ENCODE measurements around the gene PCDHB10. TPM values are rescaled to one million over a fixed set of nuclear protein-coding genes. Genes with fewer than 3 reads are reported as not detected.
"Not testable (repeated sequence)": the region's sequence is repeated elsewhere in the genome, so short reads cannot be mapped to it uniquely, and the experiment has no call there.

PCDHB10 gene
- 1 to 10 TPM; 3.8 to 4.8 (median 4.6) TPM for total RNA-seq

DNA sequence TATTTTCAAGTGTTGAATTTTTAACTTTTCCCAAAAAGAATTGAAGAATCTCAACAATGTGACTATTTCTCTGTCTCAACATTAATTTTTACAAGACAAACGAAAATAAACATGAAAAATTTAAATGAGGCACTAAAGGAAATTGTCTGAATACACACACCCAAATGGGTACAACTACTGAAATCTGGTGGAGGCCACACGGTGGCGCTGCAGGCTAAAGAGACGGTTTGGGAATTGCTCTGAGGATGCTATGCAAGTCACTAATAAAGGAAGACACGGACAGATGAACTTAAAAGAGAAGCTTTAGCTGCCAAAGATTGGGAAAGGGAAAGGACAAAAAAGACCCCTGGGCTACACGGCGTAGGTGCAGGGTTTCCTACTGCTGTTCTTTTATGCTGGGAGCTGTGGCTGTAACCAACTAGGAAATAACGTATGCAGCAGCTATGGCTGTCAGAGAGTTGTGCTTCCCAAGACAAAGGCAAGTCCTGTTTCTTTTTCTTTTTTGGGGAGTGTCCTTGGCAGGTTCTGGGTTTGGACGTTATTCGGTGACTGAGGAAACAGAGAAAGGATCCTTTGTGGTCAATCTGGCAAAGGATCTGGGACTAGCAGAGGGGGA, at the start of gene PCDHB10:
Gene PCDHB10, plus strand, starts transcription at position 244 of the 616 bp plus-strand sequence. Its CDS starts 200 bp downstream, at position 444.
- no peak for TF ChIP-seq CTCF (IDR thresholded peaks at IDR 0.05)
- no peak for TF ChIP-seq POLR2A (IDR thresholded peaks at IDR 0.05)
- TF ChIP-seq POLR2AphosphoS5 (IDR thresholded peaks at IDR 0.05): no peak
- Histone ChIP-seq H3K27ac (no peak within 1 kb of the TSS), H3K27me3 (no peaks in the 10 kb centered on the region), H3K4me3 (no peak within 1 kb of the TSS), H3K9me3 (peaks cover 59 to 89% of the 10 kb centered on the region in 2 donors), H3K36me3 (no peaks in the 10 kb centered on the region), H3K4me1 (no peaks in the 10 kb centered on the region)
- no peak for DNase-seq (ENCODE audit: low spot score in 2 of 2)
- intact Hi-C loops (cut with DNase I; ENCODE audit: low total_unique reads): no loop called here

GRCh38 chr5:141149812-141150211, 42.3 kb upstream of the PCDHB10 start, which contains the start of gene PCDHB6:
Gene PCDHB6, plus strand, starts transcription at chr5:141150057. Its CDS starts 201 bp downstream, at chr5:141150258.
- no peak for DNase-seq (ENCODE audit: low spot score in 2 of 2)
- no peak for TF ChIP-seq POLR2A (IDR thresholded peaks at IDR 0.05)
- TF ChIP-seq CTCF (IDR thresholded peaks at IDR 0.05): no peak
- no peak for TF ChIP-seq POLR2AphosphoS5 (IDR thresholded peaks at IDR 0.05)
- Histone ChIP-seq H3K36me3 (no peaks in the 10 kb centered on the region), H3K27me3 (no peaks in the 10 kb centered on the region), H3K9me3 (peaks cover 43 to 100% of the 10 kb centered on the region in 2 donors), H3K4me3 (peak within 1 kb of the TSS in 2 of 3 donors; percentile 7 to 51), H3K27ac (no peak within 1 kb of the TSS), H3K4me1 (no peaks in the 10 kb centered on the region)
- intact Hi-C loops (cut with DNase I; ENCODE audit: low total_unique reads): no loop called here

- Histone ChIP-seq H3K27me3 (no peaks in the 10 kb centered on the region), H3K36me3 (no peaks in the 10 kb centered on the region), H3K27ac (no peak overlapping the region), H3K4me3 (peak overlapping the region in 2 of 3 donors; percentile 7 to 51), H3K9me3 (peaks cover 49 to 99% of the 10 kb centered on the region in 2 donors), H3K4me1 (no peaks in the 10 kb centered on the region)
- intact Hi-C loops (cut with DNase I; ENCODE audit: low total_unique reads): no loop called here
- no peak for DNase-seq (ENCODE audit: low spot score in 2 of 2)
- no peak for TF ChIP-seq POLR2AphosphoS5 (IDR thresholded peaks at IDR 0.05)
- no peak for TF ChIP-seq CTCF (IDR thresholded peaks at IDR 0.05)
- no peak for TF ChIP-seq POLR2A (IDR thresholded peaks at IDR 0.05)
Observed at GRCh38 chr5:141150224-141150992, 41.7 kb upstream of the PCDHB10 start.

- Histone ChIP-seq H3K4me3 (peak overlapping the region in 1 of 3 donors; percentile 51), H3K27me3 (no peaks in the 10 kb centered on the region)
- intact Hi-C loops (cut with DNase I; ENCODE audit: low total_unique reads): no loop called here
Observed at GRCh38 chr5:141150993-141151325, 41.2 kb upstream of the PCDHB10 start.

DNA sequence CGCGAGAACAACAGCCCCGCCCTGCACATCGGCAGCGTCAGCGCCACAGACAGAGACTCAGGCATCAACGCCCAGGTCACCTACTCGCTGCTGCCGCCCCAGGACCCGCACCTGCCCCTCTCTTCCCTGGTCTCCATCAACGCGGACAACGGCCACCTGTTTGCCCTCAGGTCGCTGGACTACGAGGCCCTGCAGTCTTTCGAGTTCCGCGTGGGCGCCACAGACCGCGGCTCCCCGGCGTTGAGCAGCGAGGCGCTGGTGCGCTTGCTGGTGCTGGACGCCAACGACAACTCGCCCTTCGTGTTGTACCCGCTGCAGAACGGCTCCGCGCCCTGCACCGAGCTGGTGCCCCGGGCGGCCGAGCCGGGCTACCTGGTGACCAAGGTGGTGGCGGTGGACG, 40.5 kb upstream of the PCDHB10 start:
- H3K36me3 ChIP-seq; H3K27ac ChIP-seq; H3K4me1 ChIP-seq; intact Hi-C loops (cut with DNase I; ENCODE audit: low total_unique reads); H3K4me3 ChIP-seq; H3K27me3 ChIP-seq; DNase-seq (ENCODE audit: low spot score in 2 of 2): not testable (repeated sequence)
- H3K9me3 ChIP-seq: peaks cover 58 to 99% of the 10 kb centered on the region in 2 donors

More at GRCh38 chr5:141150993-141151325, 41.2 kb upstream of the PCDHB10 start:
- peaks cover 51 to 99% of the 10 kb centered on the region in 2 donors for H3K9me3 ChIP-seq
- no peaks in the 10 kb centered on the region for H3K4me1 ChIP-seq
- no peaks in the 10 kb centered on the region for H3K36me3 ChIP-seq
- TF ChIP-seq CTCF (IDR thresholded peaks at IDR 0.05) (no peak), POLR2AphosphoS5 (IDR thresholded peaks at IDR 0.05) (no peak), POLR2A (IDR thresholded peaks at IDR 0.05) (no peak)
- H3K27ac ChIP-seq: no peak overlapping the region
- DNase-seq (ENCODE audit: low spot score in 2 of 2): no peak

DNA sequence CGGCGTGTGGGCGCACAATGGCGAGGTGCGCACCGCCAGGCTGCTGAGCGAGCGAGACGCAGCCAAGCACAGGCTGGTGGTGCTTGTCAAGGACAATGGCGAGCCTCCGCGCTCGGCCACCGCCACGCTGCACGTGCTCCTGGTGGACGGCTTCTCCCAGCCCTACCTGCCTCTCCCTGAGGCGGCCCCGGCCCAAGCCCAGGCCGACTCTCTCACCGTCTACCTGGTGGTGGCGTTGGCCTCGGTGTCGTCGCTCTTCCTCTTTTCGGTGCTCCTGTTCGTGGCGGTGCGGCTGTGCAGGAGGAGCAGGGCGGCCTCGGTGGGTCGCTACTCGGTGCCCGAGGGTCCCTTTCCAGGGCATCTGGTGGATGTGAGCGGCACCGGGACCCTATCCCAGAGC, 40.1 kb upstream of the PCDHB10 start:
- H3K36me3 ChIP-seq; DNase-seq (ENCODE audit: low spot score in 2 of 2); intact Hi-C loops (cut with DNase I; ENCODE audit: low total_unique reads); H3K4me3 ChIP-seq; H3K27me3 ChIP-seq; H3K27ac ChIP-seq; H3K4me1 ChIP-seq: not testable (repeated sequence)
- H3K9me3 ChIP-seq: peaks cover 63 to 99% of the 10 kb centered on the region in 2 donors

Measured in breast epithelium (tissue), 4 donors.